GM23248 (cell line): ENCODE data around the gene TGFBR1. TPM values are rescaled to one million over a fixed set of nuclear protein-coding genes. Genes with fewer than 3 reads are reported as not detected.

Source experiments
- DNase-seq: peaks from one replicate; pipeline ENCODE4 v3.0.0-alpha.2; 2015
- H2AFZ ChIP-seq: fragments of 200-600 bp; sonication (generic); 2 replicates; pipeline ENCODE4 v1.6.1; 2016; ENCODE audit warnings: antibody characterized with exemption
- H3F3A ChIP-seq: fragments of 200-600 bp; sonication (generic); 2 replicates; pipeline ENCODE4 v1.6.1; 2016; ENCODE audit warnings: mild to moderate bottlenecking, antibody characterized with exemption, mixed run types; ENCODE audit not compliant: insufficient read depth
- H3K27ac ChIP-seq: fragments of 200-600 bp; sonication (generic); 2 replicates; pipeline ENCODE4 v1.5.1; 2016; ENCODE audit warnings: mild to moderate bottlenecking
- H3K27me3 ChIP-seq: fragments of 200-600 bp; sonication (generic); replicated peaks from 2 replicates; pipeline ENCODE4 v1.6.1; 2016; ENCODE audit warnings: mild to moderate bottlenecking; ENCODE audit not compliant: insufficient read depth
- H3K36me3 ChIP-seq: fragments of 200-600 bp; sonication (generic); 2 replicates; pipeline ENCODE4 v1.6.1; 2016; ENCODE audit warnings: low read depth, mild to moderate bottlenecking
- H3K4me1 ChIP-seq: fragments of 200-600 bp; sonication (generic); 2 replicates; pipeline ENCODE4 v1.6.1; 2016; ENCODE audit warnings: mild to moderate bottlenecking; ENCODE audit not compliant: insufficient read depth
- H3K4me2 ChIP-seq: fragments of 200-600 bp; sonication (generic); one replicate; pipeline ENCODE4 v1.6.1; 2016; ENCODE audit warnings: mild to moderate bottlenecking; ENCODE audit not compliant: unreplicated experiment
- H3K4me3 ChIP-seq: fragments of 200-600 bp; sonication (generic); 2 replicates; pipeline ENCODE4 v1.5.1; 2016; ENCODE audit warnings: mild to moderate bottlenecking
- H3K79me2 ChIP-seq: fragments of 200-600 bp; sonication (generic); 2 replicates; pipeline ENCODE4 v1.6.1; 2016; ENCODE audit warnings: mild to moderate bottlenecking; ENCODE audit not compliant: insufficient read depth
- H3K9ac ChIP-seq: fragments of 200-600 bp; sonication (generic); 2 replicates; pipeline ENCODE4 v1.6.1; 2016; ENCODE audit warnings: mild to moderate bottlenecking
- H3K9me2 ChIP-seq: fragments of 200-600 bp; sonication (generic); 2 replicates; pipeline ENCODE4 v1.6.1; 2016; ENCODE audit warnings: mixed run types, mild to moderate bottlenecking, moderate library complexity; ENCODE audit not compliant: insufficient read depth
- H3K9me3 ChIP-seq: fragments of 200-600 bp; sonication (generic); one replicate; pipeline ENCODE4 v1.6.1; 2017; ENCODE audit warnings: low read depth
- H4K20me1 ChIP-seq: fragments of 200-600 bp; sonication (generic); 2 replicates; pipeline ENCODE4 v1.6.0; 2016; ENCODE audit not compliant: insufficient read depth
- EZH2 ChIP-seq: fragments of 200-600 bp; sonication (generic); IDR thresholded peaks from 2 replicates; pipeline ENCODE4 v1.6.1; 2018; ENCODE audit warnings: antibody characterized with exemption, mild to moderate bottlenecking; ENCODE audit not compliant: insufficient read depth, poor library complexity, severe bottlenecking
- EZH2phosphoT487 ChIP-seq: fragments of 200-600 bp; sonication (generic); IDR thresholded peaks from 2 replicates; pipeline ENCODE4 v1.6.1; 2018; ENCODE audit warnings: antibody characterized with exemption, moderate library complexity, mild to moderate bottlenecking, low read depth; ENCODE audit not compliant: insufficient read depth
- WGBS, 2 experiments: methylation state at CpG; one replicate each; pipeline ENCODE4 v1.1.6; 2015 to 2017; ENCODE audit warnings: low lambda C conversion rate in 2 of 2, low coverage in 1 of 2; ENCODE audit errors: missing lambda C conversion rate in 2 of 2; 5-methylcytosine and 5-hydroxymethylcytosine counted together
- in situ Hi-C: fragments of 300-500 bp; cut with MboI; formaldehyde crosslinking; loops from 2 replicates; pipeline ENCODE4 v1.15.0; 2020
- polyA plus RNA-seq: library from polyadenylated mRNA; unstranded; fragments of >200 nt; fragmentation: Nextera tagmentation; extraction: Ambion mirVana; gene quantifications from 2 replicates; pipeline ENCODE4 v1.2.1, GENCODE V29; 2016
- total RNA-seq: library from RNA; depleted of rRNA; stranded (reverse); fragments of >200 nt; shearing (Covaris generic); gene quantifications from 2 replicates; pipeline ENCODE4 v1.2.3, GENCODE V29; 2014

The TGFBR1 gene
- total and polyA plus RNA-seq, 2 experiments from 2014 or later, result 46.3 to 73.9 TPM

- H3K36me3 ChIP-seq, result no peaks in the 10 kb centered on the region
- no peaks in the 10 kb centered on the region for H3K27me3 ChIP-seq
- DNase-seq, result peak; percentile 27
- peaks cover 18% of the 10 kb centered on the region for H3K4me1 ChIP-seq
- in situ Hi-C loops, result no loop called here
- no peak for TF ChIP-seq EZH2
- no peak for TF ChIP-seq EZH2phosphoT487
- H3K4me2 ChIP-seq, result no peak overlapping the region
- H3K9me2 ChIP-seq, result no peaks in the 10 kb centered on the region
- H3K27ac ChIP-seq, result no peak overlapping the region
- H3F3A ChIP-seq, result peaks cover 7% of the 10 kb centered on the region; the same call in 1 of the 2 replicates
- no peak overlapping the region for H3K4me3 ChIP-seq
- H2AFZ ChIP-seq, result 0 out of 2 replicates have a peak overlapping the region, but pooled peaks have one; percentile 23
- no peaks in the 10 kb centered on the region for H3K9me3 ChIP-seq
- H3K9ac ChIP-seq, result no peak overlapping the region
- 83 to 88% methylated on average over 9 of the region's 9 CpGs for WGBS, 2 experiments
- H3K79me2 ChIP-seq, result no peaks in the 10 kb centered on the region
- no peaks in the 10 kb centered on the region for H4K20me1 ChIP-seq
Observed at GRCh38 chr9:99071313-99072039, 33.4 kb upstream of the TGFBR1 start.

GRCh38 chr9:99072040-99072394 lies 32.9 kb upstream of the TGFBR1 start:
- Histone ChIP-seq H3K27ac (no peak overlapping the region), H3K4me3 (no peak overlapping the region), H3K9me3 (no peaks in the 10 kb centered on the region), H2AFZ (no peak overlapping the region), H3K79me2 (no peaks in the 10 kb centered on the region), H3K9me2 (no peaks in the 10 kb centered on the region), H3K9ac (no peak overlapping the region), H3K27me3 (no peaks in the 10 kb centered on the region), H3K36me3 (no peaks in the 10 kb centered on the region), H3F3A (peaks cover 7% of the 10 kb centered on the region; the same call in 1 of the 2 replicates), H4K20me1 (no peaks in the 10 kb centered on the region), H3K4me2 (no peak overlapping the region), H3K4me1 (peaks cover 18% of the 10 kb centered on the region)
- in situ Hi-C loops, result no loop called here
- no peak for TF ChIP-seq EZH2
- no peak for TF ChIP-seq EZH2phosphoT487
- DNase-seq, result no peak
- 84% methylated on average over 6 of the region's 6 CpGs for WGBS, 2 experiments

GRCh38 chr9:99073347-99073746 lies 31.6 kb upstream of the TGFBR1 start:
- Histone ChIP-seq H3F3A (peaks cover 7% of the 10 kb centered on the region; the same call in 1 of the 2 replicates), H3K4me3 (no peak overlapping the region), H3K9me3 (no peaks in the 10 kb centered on the region), H3K4me1 (peaks cover 18% of the 10 kb centered on the region), H3K36me3 (no peaks in the 10 kb centered on the region), H3K4me2 (no peak overlapping the region), H3K27ac (no peak overlapping the region), H3K79me2 (no peaks in the 10 kb centered on the region), H4K20me1 (no peaks in the 10 kb centered on the region), H3K9ac (no peak overlapping the region), H3K9me2 (no peaks in the 10 kb centered on the region), H2AFZ (no peak overlapping the region), H3K27me3 (no peaks in the 10 kb centered on the region)
- WGBS, 2 experiments, result 62 to 69% methylated on average over 2 of the region's 2 CpGs
- no peak for DNase-seq
- in situ Hi-C loops, result no loop called here
- TF ChIP-seq EZH2phosphoT487 (no peak), EZH2 (no peak)

GRCh38 chr9:99073985-99074901 lies 30.7 kb upstream of the TGFBR1 start:
- in situ Hi-C loops, result no loop called here
- H3K9ac ChIP-seq, result no peak overlapping the region
- H4K20me1 ChIP-seq, result no peaks in the 10 kb centered on the region
- no peak overlapping the region for H2AFZ ChIP-seq
- no peak overlapping the region for H3K4me2 ChIP-seq
- no peaks in the 10 kb centered on the region for H3K9me2 ChIP-seq
- 84 to 92% methylated on average over 8 of the region's 8 CpGs for WGBS, 2 experiments
- H3K36me3 ChIP-seq, result no peaks in the 10 kb centered on the region
- no peak overlapping the region for H3K27ac ChIP-seq
- TF ChIP-seq EZH2 (no peak), EZH2phosphoT487 (no peak)
- H3K4me1 ChIP-seq, result peaks cover 18% of the 10 kb centered on the region
- peaks cover 7% of the 10 kb centered on the region; the same call in 1 of the 2 replicates for H3F3A ChIP-seq
- no peak for DNase-seq
- no peaks in the 10 kb centered on the region for H3K79me2 ChIP-seq
- H3K27me3 ChIP-seq, result no peaks in the 10 kb centered on the region
- H3K9me3 ChIP-seq, result no peaks in the 10 kb centered on the region
- no peak overlapping the region for H3K4me3 ChIP-seq
